HUES6 (cell line): ENCODE measurements around the gene TMED9.

Source experiments
- H3K27ac ChIP-seq: 2 replicates; pipeline ENCODE4 v1.7.0; 2013; ENCODE audit warnings: low read depth, mild to moderate bottlenecking, low read length, inconsistent platforms
- H3K27me3 ChIP-seq: 2 replicates; pipeline ENCODE4 v1.6.1; 2013; ENCODE audit warnings: low read length; ENCODE audit not compliant: control insufficient read depth, insufficient read depth
- H3K36me3 ChIP-seq: 2 replicates; pipeline ENCODE4 v1.6.1; 2013; ENCODE audit warnings: low read length; ENCODE audit not compliant: control insufficient read depth, insufficient read depth
- H3K4me1 ChIP-seq: 2 replicates; pipeline ENCODE4 v1.6.1; 2013; ENCODE audit warnings: low read length; ENCODE audit not compliant: control insufficient read depth, insufficient read depth
- H3K4me3 ChIP-seq: 2 replicates; pipeline ENCODE4 v1.5.1; 2013; ENCODE audit warnings: low read depth, low read length
- H3K9ac ChIP-seq: one replicate; pipeline ENCODE4 v1.6.1; 2013; ENCODE audit warnings: mild to moderate bottlenecking, low read length
- H3K9me3 ChIP-seq: 2 replicates; pipeline ENCODE4 v1.6.1; 2013; ENCODE audit warnings: low read depth, low read length; ENCODE audit not compliant: control insufficient read depth, insufficient read depth

Gene TMED9

DNA sequence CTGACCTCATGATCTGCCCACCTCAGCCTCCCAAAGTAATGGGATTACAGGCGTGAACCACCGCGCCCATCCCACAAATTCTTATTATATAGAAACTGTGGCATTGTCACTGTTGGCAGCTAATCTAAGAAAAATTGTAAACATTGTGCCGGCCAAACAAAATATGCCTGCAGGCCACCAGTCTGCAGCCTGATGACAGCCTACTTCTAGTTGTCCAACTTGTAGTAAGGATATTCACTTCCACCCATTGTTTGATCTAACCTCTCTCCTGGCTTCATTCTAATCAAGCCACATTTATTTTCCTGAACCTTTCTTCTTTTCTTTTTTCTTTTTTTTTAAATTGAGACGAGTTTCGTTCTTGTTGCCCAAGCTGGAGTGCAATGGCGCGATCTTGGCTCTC, 13.7 kb upstream of the TMED9 start:
- no peaks in the 10 kb centered on the region; the same call in 1 of the 2 replicates for H3K27me3 ChIP-seq
- no peak overlapping the region for H3K9ac ChIP-seq
- H3K27ac ChIP-seq = no peak overlapping the region
- no peak overlapping the region for H3K4me3 ChIP-seq
- no peaks in the 10 kb centered on the region for H3K9me3 ChIP-seq
- H3K4me1 ChIP-seq = no peaks in the 10 kb centered on the region
- no peaks in the 10 kb centered on the region for H3K36me3 ChIP-seq

DNA sequence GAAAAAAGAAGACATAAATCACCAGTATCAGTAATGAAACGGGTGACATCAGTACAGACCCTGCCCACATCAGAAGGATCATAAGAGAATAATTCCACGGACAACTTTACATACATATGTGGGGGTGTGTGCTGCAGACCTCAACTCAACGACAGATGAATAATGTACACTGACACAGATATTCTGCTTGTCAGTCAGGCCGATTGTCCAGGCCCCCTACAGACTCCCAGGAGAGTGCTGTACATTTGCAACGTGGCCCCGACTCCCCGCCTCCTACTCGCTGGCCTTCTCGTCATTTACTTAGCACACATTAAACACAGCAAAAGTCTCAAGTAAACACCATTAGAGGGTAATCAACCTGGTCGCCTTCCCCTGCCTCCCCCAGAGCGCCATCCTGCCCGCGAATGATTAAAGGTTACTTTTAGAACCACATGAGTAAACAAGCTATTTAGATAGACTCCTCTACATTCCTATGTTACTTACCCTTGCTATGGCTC, 3.5 kb upstream of the TMED9 start:
- Histone ChIP-seq H3K9ac (no peak overlapping the region), H3K27me3 (peaks cover 32% of the 10 kb centered on the region; the same call in 1 of the 2 replicates)

DNA sequence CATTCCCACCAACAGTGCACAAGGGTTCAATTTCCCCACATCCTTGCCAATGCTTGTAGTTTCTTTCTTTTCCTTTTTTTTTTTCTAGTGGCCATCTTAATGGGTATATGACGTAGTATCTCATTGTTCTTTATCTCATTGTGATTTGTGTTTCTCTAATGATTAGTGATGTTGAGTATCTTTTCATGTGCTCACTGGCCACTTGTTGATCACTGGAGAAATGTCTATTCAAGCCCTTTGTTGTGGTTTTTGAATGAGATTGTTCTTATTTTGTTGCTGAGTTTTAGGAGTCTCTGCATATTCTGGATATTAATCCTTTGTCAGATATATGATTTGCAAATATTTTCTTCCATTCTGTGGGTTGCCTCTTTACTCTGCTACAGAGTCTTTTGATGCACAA, 1.6 kb upstream of the TMED9 start:
- H3K4me3 ChIP-seq = no peak overlapping the region
- H3K27ac ChIP-seq = no peak overlapping the region
- H3K27me3 ChIP-seq = peaks cover 19% of the 10 kb centered on the region; the same call in 1 of the 2 replicates
- H3K36me3 ChIP-seq = peaks cover 21% of the 10 kb centered on the region
- H3K9ac ChIP-seq = no peak overlapping the region
- no peaks in the 10 kb centered on the region for H3K4me1 ChIP-seq
- no peaks in the 10 kb centered on the region for H3K9me3 ChIP-seq

More for the DNA sequence above, 3.5 kb upstream of the TMED9 start:
- H3K36me3 ChIP-seq = peaks cover 2% of the 10 kb centered on the region
- no peaks in the 10 kb centered on the region for H3K9me3 ChIP-seq
- H3K27ac ChIP-seq = no peak overlapping the region
- no peaks in the 10 kb centered on the region for H3K4me1 ChIP-seq
- H3K4me3 ChIP-seq = no peak overlapping the region

DNA sequence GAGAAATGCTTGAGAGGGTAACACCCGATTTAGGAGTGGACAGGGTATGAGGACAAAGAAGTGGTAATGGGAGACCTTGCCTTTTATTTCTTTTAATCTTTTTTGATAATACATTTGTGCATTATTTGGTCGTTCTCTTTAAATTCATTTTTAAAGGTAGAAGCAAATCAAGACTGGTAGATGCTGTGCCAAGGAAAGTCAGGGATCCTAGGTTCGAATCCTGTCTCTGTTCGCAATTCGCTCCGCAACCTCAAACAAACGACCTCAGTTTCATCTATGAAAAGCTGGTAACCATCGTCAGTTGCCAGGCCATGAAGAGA, 353 bp upstream of the TMED9 start:
- Histone ChIP-seq H3K36me3 (peaks cover 34% of the 10 kb centered on the region), H3K27me3 (peaks cover 15% of the 10 kb centered on the region; the same call in 1 of the 2 replicates), H3K4me3 (peak overlapping the region; percentile 100), H3K9me3 (no peaks in the 10 kb centered on the region), H3K27ac (no peak overlapping the region), H3K9ac (no peak overlapping the region), H3K4me1 (no peaks in the 10 kb centered on the region)

DNA sequence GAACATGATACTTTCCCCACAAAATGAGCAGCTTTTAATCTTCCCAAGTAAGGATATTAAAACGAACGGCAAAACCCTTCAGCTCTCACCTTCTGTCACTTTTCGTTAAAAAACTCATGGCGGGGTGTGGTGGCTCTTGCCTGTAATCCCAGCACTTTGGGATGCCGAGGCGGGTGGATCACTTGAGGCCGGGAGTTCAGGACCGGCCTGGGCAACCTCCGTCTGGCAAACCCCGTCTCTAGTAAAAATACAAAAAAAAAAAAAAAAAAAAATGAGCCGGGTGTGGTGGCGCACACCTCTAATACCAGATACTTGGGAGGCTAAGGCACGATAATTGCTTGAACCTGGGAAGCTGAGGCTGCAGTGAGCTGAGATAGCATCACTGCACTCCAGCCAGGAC, 902 bp downstream of the TMED9 start:
- Histone ChIP-seq H3K27me3 (peaks cover 15% of the 10 kb centered on the region; the same call in 1 of the 2 replicates), H3K27ac (no peak overlapping the region), H3K9me3 (no peaks in the 10 kb centered on the region), H3K9ac (peak overlapping the region; percentile 95), H3K4me3 (peak overlapping the region; percentile 100), H3K36me3 (peaks cover 37% of the 10 kb centered on the region), H3K4me1 (no peaks in the 10 kb centered on the region)

DNA sequence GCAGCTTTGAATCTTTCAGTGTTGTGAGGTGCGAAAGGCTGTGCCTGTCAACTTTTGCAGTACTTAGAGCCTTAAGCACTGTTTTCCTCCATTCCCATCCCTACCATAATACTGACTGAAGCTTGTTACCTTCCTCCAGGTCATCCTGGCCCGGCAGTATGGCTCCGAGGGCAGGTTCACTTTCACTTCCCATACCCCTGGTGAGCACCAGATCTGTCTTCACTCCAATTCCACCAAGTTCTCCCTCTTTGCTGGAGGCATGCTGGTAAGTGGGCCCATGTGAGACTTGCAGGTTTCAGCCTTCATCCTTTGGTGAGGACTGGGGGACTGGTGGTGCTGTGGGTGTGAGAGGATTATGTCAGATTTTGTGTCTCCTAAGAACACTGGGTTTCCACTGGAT, 1.5 kb downstream of the TMED9 start:
- peaks cover 17% of the 10 kb centered on the region for H3K27me3 ChIP-seq
- peaks cover 37% of the 10 kb centered on the region for H3K36me3 ChIP-seq
- H3K4me1 ChIP-seq = no peaks in the 10 kb centered on the region
- H3K9me3 ChIP-seq = no peaks in the 10 kb centered on the region
- H3K27ac ChIP-seq = no peak overlapping the region
- no peak overlapping the region for H3K4me3 ChIP-seq
- no peak overlapping the region for H3K9ac ChIP-seq

DNA sequence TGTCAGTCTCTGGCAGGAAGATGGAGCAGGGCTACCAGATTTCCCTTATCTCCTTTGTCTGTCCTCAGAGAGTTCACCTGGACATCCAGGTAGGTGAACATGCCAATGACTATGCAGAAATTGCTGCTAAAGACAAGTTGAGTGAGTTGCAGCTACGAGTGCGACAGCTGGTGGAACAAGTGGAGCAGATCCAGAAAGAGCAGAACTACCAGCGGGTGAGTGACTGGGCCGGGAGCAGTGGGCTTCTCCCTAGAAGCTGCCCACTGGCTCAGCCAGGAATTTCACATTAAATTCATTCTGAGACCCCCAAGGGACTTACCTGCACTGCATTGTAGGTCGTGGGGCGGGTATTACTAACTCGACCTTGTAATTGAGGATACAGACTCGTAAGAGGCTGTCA, 2.1 kb downstream of the TMED9 start:
- Histone ChIP-seq H3K4me1 (no peaks in the 10 kb centered on the region), H3K9me3 (no peaks in the 10 kb centered on the region), H3K27me3 (peaks cover 22% of the 10 kb centered on the region), H3K4me3 (no peak overlapping the region), H3K9ac (no peak overlapping the region), H3K27ac (no peak overlapping the region), H3K36me3 (peaks cover 37% of the 10 kb centered on the region)

DNA sequence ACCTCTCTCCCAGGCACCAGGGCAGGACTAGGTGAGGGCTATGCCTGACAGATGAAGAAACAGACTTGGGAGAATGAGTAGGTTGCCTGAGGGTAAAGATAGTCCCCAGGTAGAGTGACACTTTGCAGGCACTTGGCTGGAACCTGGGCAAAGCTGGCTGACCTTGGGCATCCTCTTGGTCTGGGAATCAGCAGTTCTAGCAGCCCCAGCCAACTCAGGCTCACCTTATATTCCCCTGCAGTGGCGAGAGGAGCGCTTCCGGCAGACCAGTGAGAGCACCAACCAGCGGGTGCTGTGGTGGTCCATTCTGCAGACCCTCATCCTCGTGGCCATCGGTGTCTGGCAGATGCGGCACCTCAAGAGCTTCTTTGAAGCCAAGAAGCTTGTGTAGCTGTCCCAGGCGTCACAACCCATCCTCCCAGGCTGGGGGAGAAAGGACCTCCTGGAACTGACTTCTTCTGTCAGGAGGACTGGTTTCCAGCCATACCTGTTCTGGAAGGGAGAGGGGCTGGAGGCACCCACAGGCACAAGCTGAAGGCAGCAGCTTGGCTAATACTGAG, 3.1 kb downstream of the TMED9 start:
- H3K4me3 ChIP-seq = no peak overlapping the region
- H3K9ac ChIP-seq = no peak overlapping the region
- no peaks in the 10 kb centered on the region for H3K9me3 ChIP-seq
- H3K27ac ChIP-seq = no peak overlapping the region
- H3K4me1 ChIP-seq = no peaks in the 10 kb centered on the region
- H3K36me3 ChIP-seq = peaks cover 37% of the 10 kb centered on the region
- H3K27me3 ChIP-seq = peaks cover 22% of the 10 kb centered on the region

DNA sequence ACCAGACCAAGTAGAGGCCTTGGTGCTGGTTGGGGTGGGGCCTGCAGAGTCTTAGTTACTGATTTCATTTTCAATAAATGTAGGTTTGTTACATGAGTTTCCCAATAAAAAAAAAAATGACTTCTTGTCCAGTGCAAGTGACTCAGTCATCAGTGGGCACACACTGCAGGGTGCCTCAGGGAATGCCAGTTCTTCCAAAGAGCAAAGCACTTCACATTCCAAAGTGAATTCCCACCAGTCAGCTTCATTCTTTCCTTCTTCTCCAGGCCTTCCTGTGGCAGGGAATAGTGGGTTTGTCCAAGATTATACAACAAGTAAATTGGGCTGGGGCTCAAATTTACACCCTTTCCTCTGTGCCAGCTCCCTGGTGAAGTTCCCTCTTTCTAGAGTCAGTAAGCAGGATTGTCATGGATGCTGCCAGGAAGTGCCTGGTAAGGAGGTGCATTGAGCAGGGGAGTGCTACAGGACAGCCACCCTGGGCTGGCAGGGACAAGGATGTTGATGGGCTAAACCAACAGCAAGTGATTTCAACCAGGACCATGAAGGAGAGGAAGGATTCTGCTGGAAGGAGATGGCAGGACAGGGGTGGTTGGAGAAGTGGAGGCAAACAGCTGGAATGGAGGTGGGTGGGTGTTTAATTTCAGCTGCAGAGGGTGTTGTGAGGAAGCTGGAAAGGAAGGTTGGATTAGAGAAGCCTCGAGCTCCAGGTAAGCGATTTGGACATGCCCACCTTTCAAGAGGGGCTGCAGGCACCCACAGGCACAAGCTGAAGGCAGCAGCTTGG, 4.2 kb downstream of the TMED9 start:
- Histone ChIP-seq H3K4me1 (peaks cover 4% of the 10 kb centered on the region), H3K27me3 (peaks cover 20% of the 10 kb centered on the region), H3K9ac (no peak overlapping the region), H3K27ac (no peak overlapping the region), H3K9me3 (no peaks in the 10 kb centered on the region), H3K36me3 (peaks cover 37% of the 10 kb centered on the region), H3K4me3 (no peak overlapping the region)

DNA sequence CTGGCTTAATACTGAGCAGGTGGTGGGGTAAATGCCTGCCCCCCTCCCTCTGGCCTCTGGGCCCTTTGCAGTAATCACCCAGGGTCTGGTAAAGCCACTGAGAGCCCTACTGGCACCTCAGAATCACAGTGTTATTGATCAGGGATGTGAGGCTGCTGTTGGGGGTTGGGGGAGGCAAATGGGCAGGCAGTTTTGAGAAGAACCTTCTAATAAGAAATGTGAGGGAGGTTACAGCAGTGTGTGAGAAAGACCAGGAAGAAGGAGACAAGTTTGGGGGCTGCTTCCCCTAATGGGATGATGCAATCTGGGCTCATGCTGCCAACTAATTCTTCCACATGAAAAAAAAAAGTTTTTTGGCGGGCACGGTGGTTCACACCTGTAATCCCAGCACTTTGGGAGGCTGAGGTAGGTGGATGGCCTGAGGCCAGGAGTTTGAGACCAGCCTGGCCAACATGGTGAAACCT, 4.8 kb downstream of the TMED9 start:
- H3K9ac ChIP-seq = no peak overlapping the region
- H3K27ac ChIP-seq = no peak overlapping the region
- peaks cover 4% of the 10 kb centered on the region for H3K4me1 ChIP-seq
- peaks cover 17% of the 10 kb centered on the region for H3K27me3 ChIP-seq
- no peak overlapping the region for H3K4me3 ChIP-seq
- peaks cover 37% of the 10 kb centered on the region for H3K36me3 ChIP-seq
- no peaks in the 10 kb centered on the region for H3K9me3 ChIP-seq

DNA sequence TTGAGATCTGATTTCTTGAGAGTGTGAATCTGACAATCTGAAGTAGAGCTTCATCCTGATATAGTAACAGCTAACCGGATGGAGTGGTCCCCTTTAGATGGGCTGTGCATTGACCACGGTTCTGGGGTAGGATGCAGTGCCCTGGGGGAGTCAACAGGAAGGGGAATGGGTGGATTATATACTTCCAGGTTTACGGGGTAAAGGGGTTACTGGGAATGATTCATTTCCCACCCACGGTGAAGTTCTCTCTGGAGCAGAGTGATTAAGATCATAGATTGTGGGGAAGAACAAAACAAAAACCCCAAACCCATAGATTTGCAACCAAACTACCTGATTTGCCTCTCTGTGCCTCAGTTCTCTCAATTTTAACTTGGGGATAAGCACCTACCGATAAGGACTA, 6.5 kb downstream of the TMED9 start:
- Histone ChIP-seq H3K27me3 (peaks cover 17% of the 10 kb centered on the region), H3K36me3 (peaks cover 35% of the 10 kb centered on the region), H3K9ac (no peak overlapping the region), H3K4me3 (no peak overlapping the region), H3K27ac (no peak overlapping the region), H3K9me3 (no peaks in the 10 kb centered on the region), H3K4me1 (peaks cover 4% of the 10 kb centered on the region)
